Measurements from ENCODE around the gene COL23A1.

The COL23A1 gene

DNA sequence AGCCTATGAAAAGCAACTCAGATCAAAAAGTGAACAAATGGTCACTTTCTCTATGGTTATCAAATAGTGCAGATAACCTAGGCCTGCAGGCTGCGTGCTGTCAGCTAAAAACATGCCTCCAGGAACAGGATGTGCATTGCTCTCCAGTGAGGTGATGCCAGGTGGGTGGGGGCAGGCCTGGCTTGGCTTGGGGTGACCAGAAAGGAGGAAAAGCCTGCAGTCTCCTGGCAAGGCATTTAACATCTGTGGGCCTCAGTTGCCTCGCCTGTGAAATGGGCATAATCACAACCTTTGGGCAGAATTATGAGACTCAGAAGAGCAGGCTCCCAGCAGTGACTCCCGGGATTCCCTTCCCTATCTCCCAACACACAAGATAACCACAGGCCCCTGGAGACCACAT lies 135.9 kb downstream of the COL23A1 start:
- Histone ChIP-seq H3K4ac (ENCODE audit: low read length) (no peak overlapping the region), H3K4me1 (ENCODE audit: control insufficient read depth in 2 of 2, insufficient read depth in 1 of 2, low read depth in 1 of 2, low read length in 2 of 2) (peaks cover 0 to 5% of the 10 kb centered on the region in 2 donors), H3K27ac (replicated peaks; ENCODE audit: low read length) (no peak overlapping the region), H2BK120ac (ENCODE audit: low read depth, low read length) (no peak overlapping the region), H4K8ac (ENCODE audit: low read depth, low read length) (no peak overlapping the region), H3K79me1 (ENCODE audit: low read depth, low read length) (no peaks in the 10 kb centered on the region), H2AK5ac (ENCODE audit: low read depth, low read length) (no peak overlapping the region), H2BK5ac (ENCODE audit: low read length) (no peak overlapping the region), H3K36me3 (replicated peaks in 1 of 2; ENCODE audit: control insufficient read depth in 2 of 2, insufficient read depth in 2 of 2, low read length in 2 of 2) (no peaks in the 10 kb centered on the region), H3K9ac (ENCODE audit: low read depth, low read length, poor library complexity) (no peak overlapping the region), H3K9me3 (replicated peaks in 1 of 2; ENCODE audit: control insufficient read depth in 2 of 2, insufficient read depth in 1 of 2, low read depth in 1 of 2, low read length in 2 of 2) (no peaks in the 10 kb centered on the region), H3K23ac (ENCODE audit: low read depth, low read length, poor library complexity) (no peak overlapping the region), H3K4me2 (ENCODE audit: insufficient read depth, low read length, poor library complexity, severe bottlenecking) (no peak overlapping the region), H2AFZ (ENCODE audit: low read length) (no peak overlapping the region), H4K91ac (ENCODE audit: low read depth, low read length, poor library complexity) (no peak overlapping the region), H3K27me3 (ENCODE audit: control insufficient read depth in 3 of 3, insufficient read depth in 3 of 3, low read depth in 1 of 3, low read length in 3 of 3) (no peaks in the 10 kb centered on the region), H3K4me3 (ENCODE audit: low read length in 2 of 2) (no peak overlapping the region), H2BK15ac (ENCODE audit: low read length) (no peak overlapping the region), H3K14ac (ENCODE audit: low read length) (no peak overlapping the region), H3K18ac (ENCODE audit: low read length) (no peak overlapping the region), H2BK12ac (ENCODE audit: low read length) (no peak overlapping the region)
- no peak for DNase-seq (ENCODE audit: low spot score)
- WGBS, 2 donors (ENCODE audit: extremely low coverage in 2 of 2, insufficient read length in 2 of 2, insufficient replicate concordance in 1 of 2): no CpG with 5 or more reads among the region's 3 CpGs

DNA sequence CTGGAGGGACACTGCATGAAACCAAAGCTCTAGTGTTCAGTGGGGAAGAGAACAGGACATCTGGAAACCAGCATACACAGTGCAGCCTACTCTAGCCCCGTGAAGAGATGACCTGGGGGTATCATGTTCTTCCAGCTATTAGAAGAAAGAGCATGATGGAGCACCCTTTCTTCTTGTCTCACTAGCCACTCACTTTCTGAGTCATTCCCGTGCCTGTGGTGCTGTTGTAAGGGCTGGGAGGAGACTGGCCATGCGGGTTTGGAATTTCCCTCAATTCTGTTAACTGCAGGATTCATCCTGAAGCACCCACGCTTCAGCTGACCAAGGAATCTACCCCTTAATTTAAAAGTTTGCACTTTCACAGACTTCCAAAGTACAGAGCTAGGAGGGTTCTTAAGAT lies 137.0 kb downstream of the COL23A1 start:
- Histone ChIP-seq H3K14ac (ENCODE audit: low read length) (no peak overlapping the region), H3K18ac (ENCODE audit: low read length) (no peak overlapping the region), H2BK15ac (ENCODE audit: low read length) (no peak overlapping the region), H2AFZ (ENCODE audit: low read length) (no peak overlapping the region), H3K27me3 (ENCODE audit: control insufficient read depth in 3 of 3, insufficient read depth in 3 of 3, low read depth in 1 of 3, low read length in 3 of 3) (no peaks in the 10 kb centered on the region), H2BK5ac (ENCODE audit: low read length) (no peak overlapping the region), H3K4me3 (ENCODE audit: low read length in 2 of 2) (no peak overlapping the region), H3K4me2 (ENCODE audit: insufficient read depth, low read length, poor library complexity, severe bottlenecking) (no peak overlapping the region), H3K27ac (replicated peaks; ENCODE audit: low read length) (no peak overlapping the region), H3K36me3 (replicated peaks in 1 of 2; ENCODE audit: control insufficient read depth in 2 of 2, insufficient read depth in 2 of 2, low read length in 2 of 2) (no peaks in the 10 kb centered on the region), H3K79me1 (ENCODE audit: low read depth, low read length) (no peaks in the 10 kb centered on the region), H2AK5ac (ENCODE audit: low read depth, low read length) (no peak overlapping the region), H3K4ac (ENCODE audit: low read length) (no peak overlapping the region), H2BK120ac (ENCODE audit: low read depth, low read length) (no peak overlapping the region), H3K9me3 (replicated peaks in 1 of 2; ENCODE audit: control insufficient read depth in 2 of 2, insufficient read depth in 1 of 2, low read depth in 1 of 2, low read length in 2 of 2) (no peaks in the 10 kb centered on the region), H4K91ac (ENCODE audit: low read depth, low read length, poor library complexity) (no peak overlapping the region), H4K8ac (ENCODE audit: low read depth, low read length) (no peak overlapping the region), H2BK12ac (ENCODE audit: low read length) (no peak overlapping the region), H3K23ac (ENCODE audit: low read depth, low read length, poor library complexity) (no peak overlapping the region), H3K4me1 (ENCODE audit: control insufficient read depth in 2 of 2, insufficient read depth in 1 of 2, low read depth in 1 of 2, low read length in 2 of 2) (peaks cover 0 to 5% of the 10 kb centered on the region in 2 donors), H3K9ac (ENCODE audit: low read depth, low read length, poor library complexity) (no peak overlapping the region)
- DNase-seq (ENCODE audit: low spot score): no peak
- no CpG with 5 or more reads among the region's 4 CpGs for WGBS, 2 donors (ENCODE audit: extremely low coverage in 2 of 2, insufficient read length in 2 of 2, insufficient replicate concordance in 1 of 2)

GRCh38 chr5:178450121-178451028 lies 139.8 kb downstream of the COL23A1 start:
- Histone ChIP-seq H3K9ac (ENCODE audit: low read depth, low read length, poor library complexity) (no peak overlapping the region), H3K4me3 (ENCODE audit: low read length in 2 of 2) (no peak overlapping the region), H3K23ac (ENCODE audit: low read depth, low read length, poor library complexity) (no peak overlapping the region), H3K9me3 (replicated peaks in 1 of 2; ENCODE audit: control insufficient read depth in 2 of 2, insufficient read depth in 1 of 2, low read depth in 1 of 2, low read length in 2 of 2) (peaks cover 0 to 5% of the 10 kb centered on the region in 2 donors), H3K14ac (ENCODE audit: low read length) (no peak overlapping the region), H2AFZ (ENCODE audit: low read length) (no peak overlapping the region), H4K8ac (ENCODE audit: low read depth, low read length) (no peak overlapping the region), H2AK5ac (ENCODE audit: low read depth, low read length) (no peak overlapping the region), H3K79me1 (ENCODE audit: low read depth, low read length) (no peaks in the 10 kb centered on the region), H3K4ac (ENCODE audit: low read length) (no peak overlapping the region), H2BK120ac (ENCODE audit: low read depth, low read length) (no peak overlapping the region), H3K18ac (ENCODE audit: low read length) (no peak overlapping the region), H2BK5ac (ENCODE audit: low read length) (no peak overlapping the region), H2BK12ac (ENCODE audit: low read length) (no peak overlapping the region), H3K4me1 (ENCODE audit: control insufficient read depth in 2 of 2, insufficient read depth in 1 of 2, low read depth in 1 of 2, low read length in 2 of 2) (peaks cover 0 to 5% of the 10 kb centered on the region in 2 donors), H3K4me2 (ENCODE audit: insufficient read depth, low read length, poor library complexity, severe bottlenecking) (no peak overlapping the region), H2BK15ac (ENCODE audit: low read length) (no peak overlapping the region), H3K27ac (replicated peaks; ENCODE audit: low read length) (no peak overlapping the region), H4K91ac (ENCODE audit: low read depth, low read length, poor library complexity) (no peak overlapping the region), H3K36me3 (replicated peaks in 1 of 2; ENCODE audit: control insufficient read depth in 2 of 2, insufficient read depth in 2 of 2, low read length in 2 of 2) (no peaks in the 10 kb centered on the region), H3K27me3 (ENCODE audit: control insufficient read depth in 3 of 3, insufficient read depth in 3 of 3, low read depth in 1 of 3, low read length in 3 of 3) (no peaks in the 10 kb centered on the region)
- DNase-seq (ENCODE audit: low spot score): no peak
- WGBS, 2 donors (ENCODE audit: extremely low coverage in 2 of 2, insufficient read length in 2 of 2, insufficient replicate concordance in 1 of 2): no CpG with 5 or more reads among the region's 19 CpGs

DNA sequence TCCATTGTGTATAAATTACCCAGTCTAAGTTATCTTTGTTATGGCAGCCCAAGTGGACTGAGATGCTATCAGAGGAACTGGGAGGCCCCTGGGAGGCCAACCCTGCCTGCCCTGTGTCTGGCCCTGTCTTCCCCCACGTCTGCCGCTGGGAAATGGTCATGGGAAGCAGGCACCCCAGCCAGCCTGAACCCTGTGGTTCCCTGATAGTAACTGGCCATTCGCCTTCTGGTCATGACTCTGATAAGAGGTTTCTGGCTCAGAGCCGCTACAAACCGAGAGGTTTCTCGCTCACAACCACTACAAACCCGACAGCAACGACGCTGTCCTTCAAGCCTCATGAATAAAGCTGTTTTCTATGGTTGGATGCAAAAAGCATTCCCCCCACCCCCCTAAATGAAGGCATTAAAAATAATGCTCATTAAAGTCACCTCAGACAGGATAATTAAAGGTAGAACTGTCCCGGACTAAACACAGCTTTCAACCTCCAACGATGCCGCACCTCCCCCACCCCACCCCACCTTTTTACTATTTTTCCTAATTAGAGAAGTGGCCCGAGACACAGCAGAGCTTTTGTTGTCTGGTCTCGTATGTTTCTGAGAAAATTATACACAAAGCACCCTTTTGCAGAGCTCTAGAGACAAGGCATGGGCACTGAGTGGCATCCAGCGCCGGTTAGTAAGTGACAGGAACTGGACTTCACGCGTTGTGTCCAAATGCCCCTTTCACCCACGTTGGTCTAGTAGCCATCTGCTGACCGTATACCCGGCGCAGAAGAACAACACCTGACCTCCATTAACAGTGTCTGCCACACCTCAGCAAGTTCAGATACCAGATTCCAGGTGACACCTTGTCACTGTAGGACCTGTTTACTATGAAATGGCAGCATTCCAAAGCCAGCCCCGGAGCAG lies 140.8 kb downstream of the COL23A1 start:
- no peak overlapping the region for H2AK5ac ChIP-seq (ENCODE audit: low read depth, low read length)
- DNase-seq (ENCODE audit: low spot score): no peak
- H4K8ac ChIP-seq (ENCODE audit: low read depth, low read length): no peak overlapping the region
- no peak overlapping the region for H2AFZ ChIP-seq (ENCODE audit: low read length)
- H4K91ac ChIP-seq (ENCODE audit: low read depth, low read length, poor library complexity): no peak overlapping the region
- H3K4me3 ChIP-seq (ENCODE audit: low read length in 2 of 2): no peak overlapping the region
- no CpG with 5 or more reads among the region's 23 CpGs for WGBS, 2 donors (ENCODE audit: extremely low coverage in 2 of 2, insufficient read length in 2 of 2, insufficient replicate concordance in 1 of 2)
- H2BK120ac ChIP-seq (ENCODE audit: low read depth, low read length): no peak overlapping the region
- no peak overlapping the region for H3K9ac ChIP-seq (ENCODE audit: low read depth, low read length, poor library complexity)
- H3K18ac ChIP-seq (ENCODE audit: low read length): no peak overlapping the region
- H3K9me3 ChIP-seq (replicated peaks in 1 of 2; ENCODE audit: control insufficient read depth in 2 of 2, insufficient read depth in 1 of 2, low read depth in 1 of 2, low read length in 2 of 2): peaks cover 0 to 9% of the 10 kb centered on the region in 2 donors
- H2BK5ac ChIP-seq (ENCODE audit: low read length): no peak overlapping the region
- no peaks in the 10 kb centered on the region for H3K27me3 ChIP-seq (ENCODE audit: control insufficient read depth in 3 of 3, insufficient read depth in 3 of 3, low read depth in 1 of 3, low read length in 3 of 3)
- no peak overlapping the region for H2BK15ac ChIP-seq (ENCODE audit: low read length)
- H3K14ac ChIP-seq (ENCODE audit: low read length): no peak overlapping the region
- no peak overlapping the region for H3K27ac ChIP-seq (replicated peaks; ENCODE audit: low read length)
- H3K23ac ChIP-seq (ENCODE audit: low read depth, low read length, poor library complexity): no peak overlapping the region
- no peaks in the 10 kb centered on the region for H3K36me3 ChIP-seq (replicated peaks in 1 of 2; ENCODE audit: control insufficient read depth in 2 of 2, insufficient read depth in 2 of 2, low read length in 2 of 2)
- no peak overlapping the region for H2BK12ac ChIP-seq (ENCODE audit: low read length)
- peaks cover 0 to 5% of the 10 kb centered on the region in 2 donors for H3K4me1 ChIP-seq (ENCODE audit: control insufficient read depth in 2 of 2, insufficient read depth in 1 of 2, low read depth in 1 of 2, low read length in 2 of 2)
- no peak overlapping the region for H3K4me2 ChIP-seq (ENCODE audit: insufficient read depth, low read length, poor library complexity, severe bottlenecking)
- H3K79me1 ChIP-seq (ENCODE audit: low read depth, low read length): no peaks in the 10 kb centered on the region
- no peak overlapping the region for H3K4ac ChIP-seq (ENCODE audit: low read length)

Data from neuronal stem cell (in vitro differentiated cells).